HCT116 (cell line): Measurements from ENCODE around the gene MED10.

ENCODE experiments used
- CTCF ChIP-seq, 3 experiments: fragments of 200-600 bp in 1 of 3; sonication (generic) in 1 of 3; IDR thresholded peaks in 2 of 3; conservative IDR thresholded peaks in 1 of 3; 2 replicates each; pipeline ENCODE4 v1.5.1; 2012 to 2017; ENCODE audit warnings: low read depth in 2 of 3, low read length in 2 of 3, antibody characterized with exemption in 1 of 3, borderline replicate concordance in 1 of 3, control low read depth in 1 of 3, mild to moderate bottlenecking in 1 of 3, mixed read lengths in 1 of 3, mixed run types in 1 of 3, moderate library complexity in 1 of 3; ENCODE audit not compliant: insufficient read depth in 1 of 3
- ZBTB33 ChIP-seq: IDR thresholded peaks from 2 replicates; pipeline ENCODE4 v1.6.1; 2011; ENCODE audit warnings: mild to moderate bottlenecking, low read length, moderate library complexity; ENCODE audit not compliant: insufficient replicate concordance; ENCODE audit errors: extremely low read depth

DNA sequence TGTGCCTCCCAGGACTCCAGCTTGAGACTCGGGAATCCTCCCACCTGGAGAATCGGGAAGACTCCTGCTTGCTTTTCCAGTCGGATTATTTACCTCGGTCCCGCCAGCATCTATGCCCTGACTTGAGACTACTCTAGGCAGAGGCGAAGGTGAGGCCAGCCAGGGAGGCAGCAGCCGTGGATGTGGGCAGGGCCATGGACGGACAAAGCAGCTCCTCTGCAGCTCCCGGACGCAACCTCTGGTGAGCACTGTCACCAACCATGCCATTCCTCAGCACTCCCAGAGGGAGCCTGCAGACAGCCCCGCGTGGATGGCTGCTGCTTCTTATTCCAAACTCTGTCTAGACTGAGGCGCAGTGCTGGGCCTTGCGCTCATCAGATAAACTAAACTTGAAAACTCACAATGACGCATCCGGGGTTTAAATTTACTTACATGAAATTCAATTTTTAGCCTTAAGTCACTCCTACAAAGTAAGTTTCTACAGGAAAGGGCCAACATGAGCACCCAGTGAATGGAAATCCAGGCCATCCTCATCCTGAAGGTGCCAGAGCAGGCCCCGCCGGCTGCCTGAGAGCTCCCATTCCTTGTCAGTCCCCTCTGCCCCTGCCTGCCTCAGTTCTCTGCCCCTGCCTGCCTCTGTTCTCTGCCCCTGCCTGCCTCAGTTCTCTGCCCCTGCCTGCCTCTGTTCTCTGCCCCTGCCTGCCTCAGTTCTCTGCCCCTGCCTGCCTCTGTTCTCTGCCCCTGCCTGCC, 17.8 kb downstream of the MED10 start:
- TF ChIP-seq CTCF (IDR thresholded peaks at IDR 0.05 in 2 of 3, conservative IDR thresholded peaks at IDR 0.05 in 1 of 3; ENCODE audit: borderline replicate concordance in 1 of 3, insufficient read depth in 1 of 3, low read depth in 2 of 3, low read length in 2 of 3): no peak
- no peak for TF ChIP-seq ZBTB33
